GM12878 (cell line): ENCODE measurements around the gene ESYT2.

ENCODE experiments used
- CHD2 ChIP-seq: IDR thresholded peaks from 2 replicates; pipeline ENCODE4 v1.6.1; 2011; ENCODE audit warnings: low read depth, low read length, improper control_type of control experiment, borderline replicate concordance
- CREB1 ChIP-seq: IDR thresholded peaks from 2 replicates; pipeline ENCODE4 v1.6.1; 2012; ENCODE audit warnings: low read depth, mild to moderate bottlenecking, inconsistent platforms
- EZH2 ChIP-seq: IDR thresholded peaks from 2 replicates; pipeline ENCODE4 v1.6.1; 2012; ENCODE audit warnings: low read depth, mild to moderate bottlenecking, control low read depth, inconsistent platforms, low read length, borderline replicate concordance; ENCODE audit not compliant: control insufficient read depth
- MYC ChIP-seq: IDR thresholded peaks from 2 replicates; pipeline ENCODE4 v1.6.1; 2011; ENCODE audit warnings: mild to moderate bottlenecking, low read length, moderate library complexity, inconsistent platforms; ENCODE audit not compliant: insufficient read depth, insufficient replicate concordance, insufficient read length, severe bottlenecking
- NR2F1 ChIP-seq: fragments of 450-650 bp; conservative IDR thresholded peaks from 2 replicates; pipeline ENCODE4 v1.6.1; 2017; ENCODE audit warnings: mild to moderate bottlenecking
- POLR2AphosphoS5 ChIP-seq: IDR thresholded peaks from 2 replicates; pipeline ENCODE4 v1.6.1; 2011; ENCODE audit warnings: mild to moderate bottlenecking, low read length, inconsistent platforms
- ZNF274 ChIP-seq: IDR thresholded peaks from one replicate; pipeline ENCODE4 v1.8.0; 2011; ENCODE audit not compliant: insufficient read length, insufficient read depth
- TF ChIP-seq, protein P1 (sequence below): fragments of 450-650 bp; IDR thresholded peaks from 2 replicates; pipeline ENCODE4 v1.6.1; 2017; ENCODE audit warnings: mild to moderate bottlenecking
- TF ChIP-seq, protein P2 (sequence below), 3 experiments: IDR thresholded peaks in 2 of 3; conservative IDR thresholded peaks in 1 of 3; 2 replicates each; pipeline ENCODE4 v1.5.1; 2011; ENCODE audit warnings: low read depth in 3 of 3, low read length in 3 of 3, mild to moderate bottlenecking in 3 of 3, control low read depth in 2 of 3, moderate library complexity in 2 of 3, inconsistent platforms in 1 of 3, mixed read lengths in 1 of 3; ENCODE audit not compliant: control insufficient read depth in 2 of 3, insufficient read depth in 1 of 3; ENCODE audit errors: extremely low read depth in 1 of 3
- TF ChIP-seq, protein P3 (sequence below): IDR thresholded peaks from 2 replicates; pipeline ENCODE4 v1.6.1; 2011; ENCODE audit warnings: borderline replicate concordance, low read depth, mild to moderate bottlenecking, moderate library complexity, mixed read lengths, low read length; ENCODE audit not compliant: insufficient read depth; ENCODE audit errors: extremely low read length
- TF ChIP-seq, protein P4 (sequence below): IDR thresholded peaks from 2 replicates; pipeline ENCODE4 v1.6.1; 2012; ENCODE audit warnings: low read length, inconsistent platforms

DNA sequence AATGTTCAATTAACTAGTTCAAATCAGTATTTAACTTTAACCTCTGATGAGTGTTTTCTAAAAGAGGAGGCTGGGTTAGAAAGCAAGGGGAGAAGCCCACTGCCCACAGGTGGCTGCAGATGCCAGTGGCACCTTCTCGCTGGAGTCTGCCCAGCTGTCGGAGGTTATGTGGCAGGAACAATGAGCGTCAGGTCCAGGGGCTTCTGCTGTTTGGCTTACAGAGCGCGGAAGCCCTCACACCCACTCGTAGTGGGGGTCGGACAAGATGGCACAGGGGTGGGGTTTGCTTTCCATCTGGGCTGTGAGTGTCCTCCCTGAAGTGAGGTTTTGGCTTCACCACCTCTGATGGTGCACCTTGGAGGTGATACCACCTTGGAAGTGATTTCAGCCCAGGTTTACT is 35.5 kb upstream of the ESYT2 start:
- TF ChIP-seq CREB1 = no peak
- TF ChIP-seq MYC = no peak
- no peak for TF ChIP-seq ZNF274
- TF ChIP-seq, protein P1, sequence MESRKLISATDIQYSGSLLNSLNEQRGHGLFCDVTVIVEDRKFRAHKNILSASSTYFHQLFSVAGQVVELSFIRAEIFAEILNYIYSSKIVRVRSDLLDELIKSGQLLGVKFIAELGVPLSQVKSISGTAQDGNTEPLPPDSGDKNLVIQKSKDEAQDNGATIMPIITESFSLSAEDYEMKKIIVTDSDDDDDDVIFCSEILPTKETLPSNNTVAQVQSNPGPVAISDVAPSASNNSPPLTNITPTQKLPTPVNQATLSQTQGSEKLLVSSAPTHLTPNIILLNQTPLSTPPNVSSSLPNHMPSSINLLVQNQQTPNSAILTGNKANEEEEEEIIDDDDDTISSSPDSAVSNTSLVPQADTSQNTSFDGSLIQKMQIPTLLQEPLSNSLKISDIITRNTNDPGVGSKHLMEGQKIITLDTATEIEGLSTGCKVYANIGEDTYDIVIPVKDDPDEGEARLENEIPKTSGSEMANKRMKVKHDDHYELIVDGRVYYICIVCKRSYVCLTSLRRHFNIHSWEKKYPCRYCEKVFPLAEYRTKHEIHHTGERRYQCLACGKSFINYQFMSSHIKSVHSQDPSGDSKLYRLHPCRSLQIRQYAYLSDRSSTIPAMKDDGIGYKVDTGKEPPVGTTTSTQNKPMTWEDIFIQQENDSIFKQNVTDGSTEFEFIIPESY = no peak
- no peak for TF ChIP-seq EZH2
- TF ChIP-seq, protein P2, sequence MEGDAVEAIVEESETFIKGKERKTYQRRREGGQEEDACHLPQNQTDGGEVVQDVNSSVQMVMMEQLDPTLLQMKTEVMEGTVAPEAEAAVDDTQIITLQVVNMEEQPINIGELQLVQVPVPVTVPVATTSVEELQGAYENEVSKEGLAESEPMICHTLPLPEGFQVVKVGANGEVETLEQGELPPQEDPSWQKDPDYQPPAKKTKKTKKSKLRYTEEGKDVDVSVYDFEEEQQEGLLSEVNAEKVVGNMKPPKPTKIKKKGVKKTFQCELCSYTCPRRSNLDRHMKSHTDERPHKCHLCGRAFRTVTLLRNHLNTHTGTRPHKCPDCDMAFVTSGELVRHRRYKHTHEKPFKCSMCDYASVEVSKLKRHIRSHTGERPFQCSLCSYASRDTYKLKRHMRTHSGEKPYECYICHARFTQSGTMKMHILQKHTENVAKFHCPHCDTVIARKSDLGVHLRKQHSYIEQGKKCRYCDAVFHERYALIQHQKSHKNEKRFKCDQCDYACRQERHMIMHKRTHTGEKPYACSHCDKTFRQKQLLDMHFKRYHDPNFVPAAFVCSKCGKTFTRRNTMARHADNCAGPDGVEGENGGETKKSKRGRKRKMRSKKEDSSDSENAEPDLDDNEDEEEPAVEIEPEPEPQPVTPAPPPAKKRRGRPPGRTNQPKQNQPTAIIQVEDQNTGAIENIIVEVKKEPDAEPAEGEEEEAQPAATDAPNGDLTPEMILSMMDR (IDR thresholded peaks at IDR 0.05 in 2 of 3, conservative IDR thresholded peaks at IDR 0.05 in 1 of 3; ENCODE audit: control insufficient read depth in 2 of 3, extremely low read depth in 1 of 3, insufficient read depth in 1 of 3, low read depth in 3 of 3, low read length in 3 of 3) = no peak
- TF ChIP-seq, protein P3, sequence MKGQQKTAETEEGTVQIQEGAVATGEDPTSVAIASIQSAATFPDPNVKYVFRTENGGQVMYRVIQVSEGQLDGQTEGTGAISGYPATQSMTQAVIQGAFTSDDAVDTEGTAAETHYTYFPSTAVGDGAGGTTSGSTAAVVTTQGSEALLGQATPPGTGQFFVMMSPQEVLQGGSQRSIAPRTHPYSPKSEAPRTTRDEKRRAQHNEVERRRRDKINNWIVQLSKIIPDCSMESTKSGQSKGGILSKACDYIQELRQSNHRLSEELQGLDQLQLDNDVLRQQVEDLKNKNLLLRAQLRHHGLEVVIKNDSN = no peak
- TF ChIP-seq POLR2AphosphoS5 = no peak
- no peak for TF ChIP-seq CHD2
- no peak for TF ChIP-seq NR2F1
- TF ChIP-seq, protein P4, sequence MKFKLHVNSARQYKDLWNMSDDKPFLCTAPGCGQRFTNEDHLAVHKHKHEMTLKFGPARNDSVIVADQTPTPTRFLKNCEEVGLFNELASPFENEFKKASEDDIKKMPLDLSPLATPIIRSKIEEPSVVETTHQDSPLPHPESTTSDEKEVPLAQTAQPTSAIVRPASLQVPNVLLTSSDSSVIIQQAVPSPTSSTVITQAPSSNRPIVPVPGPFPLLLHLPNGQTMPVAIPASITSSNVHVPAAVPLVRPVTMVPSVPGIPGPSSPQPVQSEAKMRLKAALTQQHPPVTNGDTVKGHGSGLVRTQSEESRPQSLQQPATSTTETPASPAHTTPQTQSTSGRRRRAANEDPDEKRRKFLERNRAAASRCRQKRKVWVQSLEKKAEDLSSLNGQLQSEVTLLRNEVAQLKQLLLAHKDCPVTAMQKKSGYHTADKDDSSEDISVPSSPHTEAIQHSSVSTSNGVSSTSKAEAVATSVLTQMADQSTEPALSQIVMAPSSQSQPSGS = no peak
